HepG2 (cell line): ENCODE measurements around the gene LGALS8. TPM values are rescaled to one million over a fixed set of nuclear protein-coding genes. Genes with fewer than 3 reads are reported as not detected.

Experiments
- CSRNP2 ChIP-seq: sonication (generic); formaldehyde crosslinking; conservative IDR thresholded peaks from 2 replicates; pipeline ENCODE4 v1.8.0; 2022; ENCODE audit warnings: low read depth, missing genetic modification reagents
- FOXA3 ChIP-seq: IDR thresholded peaks from 2 replicates; pipeline ENCODE4 v1.6.1; 2016; ENCODE audit warnings: missing genetic modification reagents, missing compliant biosample characterization
- GPN1 ChIP-seq: sonication (generic); formaldehyde crosslinking; IDR thresholded peaks from 2 replicates; pipeline ENCODE4 v1.5.1; 2020; ENCODE audit warnings: missing genetic modification reagents, borderline replicate concordance
- NFIB ChIP-seq: sonication (generic); formaldehyde crosslinking; IDR thresholded peaks from 2 replicates; pipeline ENCODE4 v1.9.0; 2021; ENCODE audit warnings: missing genetic modification reagents, mild to moderate bottlenecking, borderline replicate concordance
- RBAK ChIP-seq: sonication (generic); formaldehyde crosslinking; IDR thresholded peaks from 2 replicates; pipeline ENCODE4 v1.5.1; 2020; ENCODE audit warnings: mild to moderate bottlenecking, missing genetic modification reagents
- RELA ChIP-seq: sonication (generic); formaldehyde crosslinking; IDR thresholded peaks from 2 replicates; pipeline ENCODE4 v1.4.0; 2020; ENCODE audit warnings: missing genetic modification reagents
- TGIF2 ChIP-seq: IDR thresholded peaks from 2 replicates; pipeline ENCODE4 v1.6.1; 2016; ENCODE audit warnings: control low read depth, missing compliant biosample characterization
- ZBTB20 ChIP-seq: sonication (generic); formaldehyde crosslinking; IDR thresholded peaks from 2 replicates; pipeline ENCODE4 v1.8.1; 2023; ENCODE audit warnings: missing genetic modification reagents, low read depth, mild to moderate bottlenecking, borderline replicate concordance
- ZBTB4 ChIP-seq: sonication (generic); formaldehyde crosslinking; IDR thresholded peaks from 2 replicates; pipeline ENCODE4 v1.4.0; 2020; ENCODE audit warnings: missing genetic modification reagents, mild to moderate bottlenecking, borderline replicate concordance
- ZFP62 ChIP-seq: sonication (generic); formaldehyde crosslinking; IDR thresholded peaks from 2 replicates; pipeline ENCODE4 v1.4.0; 2020; ENCODE audit warnings: missing genetic modification reagents
- ZNF10 ChIP-seq: sonication (generic); formaldehyde crosslinking; IDR thresholded peaks from 2 replicates; pipeline ENCODE4 v1.4.0; 2020; ENCODE audit warnings: mild to moderate bottlenecking, low read depth, missing genetic modification reagents, borderline replicate concordance
- ZNF143 ChIP-seq: sonication (generic); formaldehyde crosslinking; IDR thresholded peaks from 2 replicates; pipeline ENCODE4 v1.4.0; 2020; ENCODE audit warnings: missing genetic modification reagents
- ZNF570 ChIP-seq: sonication (generic); formaldehyde crosslinking; IDR thresholded peaks from 2 replicates; pipeline ENCODE4 v1.4.0; 2020; ENCODE audit warnings: mild to moderate bottlenecking, missing genetic modification reagents, borderline replicate concordance
- polyA plus RNA-seq, 8 experiments: library from polyadenylated mRNA; depleted of rRNA in 3 of 8; stranded (reverse) in 7 of 8; unstranded in 1 of 8; fragments of >200 nt; fragmentation: Illumina TruSeq in 4 of 8; extraction: Trizol in 4 of 8; gene quantifications; 2 replicates each; pipeline versions ENCODE4 v1.2.1 to v1.2.3, GENCODE V29; 2011 to 2016; ENCODE audit warnings: low read depth in 4 of 8, missing spikeins in 1 of 8, mixed read lengths in 1 of 8; ENCODE audit not compliant: insufficient read depth in 1 of 8
- total RNA-seq, 5 experiments: library from RNA; depleted of rRNA; stranded (reverse); fragments of >200 nt; fragmentation: Illumina TruSeq; extraction: Trizol; gene quantifications; 2 replicates each; pipeline ENCODE4 v1.2.3, GENCODE V29; 2016; ENCODE audit warnings: low read depth in 1 of 5
- TF ChIP-seq, protein P1 (sequence below): sonication (generic); formaldehyde crosslinking; IDR thresholded peaks from 2 replicates; pipeline ENCODE4 v1.5.1; 2020; ENCODE audit warnings: missing genetic modification reagents, mild to moderate bottlenecking, borderline replicate concordance
- TF ChIP-seq, protein P2 (sequence below): sonication (generic); formaldehyde crosslinking; IDR thresholded peaks from 2 replicates; pipeline ENCODE4 v1.5.1; 2020; ENCODE audit warnings: mild to moderate bottlenecking, missing genetic modification reagents, borderline replicate concordance
- TF ChIP-seq, protein P3 (sequence below): sonication (generic); formaldehyde crosslinking; IDR thresholded peaks from 2 replicates; pipeline ENCODE4 v1.9.0; 2021; ENCODE audit warnings: missing genetic modification reagents, borderline replicate concordance
- TF ChIP-seq, protein P4 (sequence below): IDR thresholded peaks from 2 replicates; pipeline ENCODE4 v1.6.1; 2016

The LGALS8 gene
- total and polyA plus RNA-seq, 2 of the 13 experiments (the other 11 are each of a cell fraction or from before 2014, with no cell fraction given): 29.3 to 185 TPM

DNA sequence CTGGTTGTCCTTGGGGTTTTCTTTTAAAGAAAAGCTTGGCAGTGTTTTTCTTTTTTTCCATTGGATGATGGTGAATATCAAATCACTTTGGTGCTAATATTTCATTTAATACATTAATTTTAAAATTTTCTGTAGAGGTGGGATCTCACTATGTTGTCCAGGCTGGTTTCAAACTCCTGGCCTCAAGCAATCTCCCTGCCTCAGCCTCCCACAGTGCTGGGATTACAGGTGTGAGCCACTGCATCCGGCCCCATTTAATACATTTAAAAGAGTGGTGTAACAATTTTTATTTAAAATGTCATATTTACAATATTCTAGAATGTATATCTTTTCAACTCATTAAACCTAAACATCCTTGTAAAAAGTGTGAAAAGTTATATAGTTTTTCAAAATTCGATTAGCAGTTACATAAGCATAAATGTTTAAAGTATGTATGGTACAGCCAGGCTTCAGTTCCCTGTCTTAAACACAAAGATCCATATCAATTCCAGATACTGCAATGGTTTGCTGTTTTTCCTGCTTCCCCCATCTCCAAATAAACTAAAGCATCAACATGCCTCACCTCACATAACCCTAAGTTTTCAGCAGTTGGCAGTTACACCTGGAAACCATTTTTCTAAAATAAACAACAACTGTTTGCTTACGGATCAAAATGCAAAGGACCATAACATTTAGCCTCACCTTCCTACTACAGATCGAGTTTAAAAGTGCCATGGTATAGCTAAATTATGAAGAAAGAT lies 8.9 kb upstream of the LGALS8 start (continued):
- no peak for TF ChIP-seq ZBTB4 (CRISPR knock-in tag)
- TF ChIP-seq, protein P1, sequence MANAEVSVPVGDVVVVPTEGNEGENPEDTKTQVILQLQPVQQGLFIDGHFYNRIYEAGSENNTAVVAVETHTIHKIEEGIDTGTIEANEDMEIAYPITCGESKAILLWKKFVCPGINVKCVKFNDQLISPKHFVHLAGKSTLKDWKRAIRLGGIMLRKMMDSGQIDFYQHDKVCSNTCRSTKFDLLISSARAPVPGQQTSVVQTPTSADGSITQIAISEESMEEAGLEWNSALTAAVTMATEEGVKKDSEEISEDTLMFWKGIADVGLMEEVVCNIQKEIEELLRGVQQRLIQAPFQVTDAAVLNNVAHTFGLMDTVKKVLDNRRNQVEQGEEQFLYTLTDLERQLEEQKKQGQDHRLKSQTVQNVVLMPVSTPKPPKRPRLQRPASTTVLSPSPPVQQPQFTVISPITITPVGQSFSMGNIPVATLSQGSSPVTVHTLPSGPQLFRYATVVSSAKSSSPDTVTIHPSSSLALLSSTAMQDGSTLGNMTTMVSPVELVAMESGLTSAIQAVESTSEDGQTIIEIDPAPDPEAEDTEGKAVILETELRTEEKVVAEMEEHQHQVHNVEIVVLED (CRISPR knock-in tag): no peak
- TF ChIP-seq, protein P2, sequence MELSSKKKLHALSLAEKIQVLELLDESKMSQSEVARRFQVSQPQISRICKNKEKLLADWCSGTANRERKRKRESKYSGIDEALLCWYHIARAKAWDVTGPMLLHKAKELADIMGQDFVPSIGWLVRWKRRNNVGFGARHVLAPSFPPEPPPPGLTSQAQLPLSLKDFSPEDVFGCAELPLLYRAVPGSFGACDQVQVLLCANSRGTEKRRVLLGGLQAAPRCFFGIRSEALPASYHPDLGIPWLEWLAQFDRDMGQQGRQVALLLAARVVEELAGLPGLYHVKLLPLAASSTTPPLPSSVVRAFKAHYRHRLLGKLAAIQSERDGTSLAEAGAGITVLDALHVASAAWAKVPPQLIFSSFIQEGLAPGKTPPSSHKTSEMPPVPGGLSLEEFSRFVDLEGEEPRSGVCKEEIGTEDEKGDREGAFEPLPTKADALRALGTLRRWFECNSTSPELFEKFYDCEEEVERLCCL: no peak
- no peak for TF ChIP-seq ZNF10 (CRISPR knock-in tag)
- TF ChIP-seq ZFP62 (CRISPR knock-in tag): no peak
- no peak for TF ChIP-seq CSRNP2 (CRISPR knock-in tag)
- no peak for TF ChIP-seq RBAK (CRISPR knock-in tag)
- TF ChIP-seq TGIF2 (CRISPR knock-in tag): no peak
- TF ChIP-seq FOXA3 (CRISPR knock-in tag): peak; percentile 82
- TF ChIP-seq, protein P3, sequence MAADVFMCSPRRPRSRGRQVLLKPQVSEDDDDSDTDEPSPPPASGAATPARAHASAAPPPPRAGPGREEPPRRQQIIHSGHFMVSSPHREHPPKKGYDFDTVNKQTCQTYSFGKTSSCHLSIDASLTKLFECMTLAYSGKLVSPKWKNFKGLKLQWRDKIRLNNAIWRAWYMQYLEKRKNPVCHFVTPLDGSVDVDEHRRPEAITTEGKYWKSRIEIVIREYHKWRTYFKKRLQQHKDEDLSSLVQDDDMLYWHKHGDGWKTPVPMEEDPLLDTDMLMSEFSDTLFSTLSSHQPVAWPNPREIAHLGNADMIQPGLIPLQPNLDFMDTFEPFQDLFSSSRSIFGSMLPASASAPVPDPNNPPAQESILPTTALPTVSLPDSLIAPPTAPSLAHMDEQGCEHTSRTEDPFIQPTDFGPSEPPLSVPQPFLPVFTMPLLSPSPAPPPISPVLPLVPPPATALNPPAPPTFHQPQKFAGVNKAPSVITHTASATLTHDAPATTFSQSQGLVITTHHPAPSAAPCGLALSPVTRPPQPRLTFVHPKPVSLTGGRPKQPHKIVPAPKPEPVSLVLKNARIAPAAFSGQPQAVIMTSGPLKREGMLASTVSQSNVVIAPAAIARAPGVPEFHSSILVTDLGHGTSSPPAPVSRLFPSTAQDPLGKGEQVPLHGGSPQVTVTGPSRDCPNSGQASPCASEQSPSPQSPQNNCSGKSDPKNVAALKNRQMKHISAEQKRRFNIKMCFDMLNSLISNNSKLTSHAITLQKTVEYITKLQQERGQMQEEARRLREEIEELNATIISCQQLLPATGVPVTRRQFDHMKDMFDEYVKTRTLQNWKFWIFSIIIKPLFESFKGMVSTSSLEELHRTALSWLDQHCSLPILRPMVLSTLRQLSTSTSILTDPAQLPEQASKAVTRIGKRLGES: no peak
- no peak for TF ChIP-seq ZNF143 (CRISPR knock-in tag)
- TF ChIP-seq GPN1 (CRISPR knock-in tag): no peak
- no peak for TF ChIP-seq NFIB (CRISPR knock-in tag)
- TF ChIP-seq, protein P4, sequence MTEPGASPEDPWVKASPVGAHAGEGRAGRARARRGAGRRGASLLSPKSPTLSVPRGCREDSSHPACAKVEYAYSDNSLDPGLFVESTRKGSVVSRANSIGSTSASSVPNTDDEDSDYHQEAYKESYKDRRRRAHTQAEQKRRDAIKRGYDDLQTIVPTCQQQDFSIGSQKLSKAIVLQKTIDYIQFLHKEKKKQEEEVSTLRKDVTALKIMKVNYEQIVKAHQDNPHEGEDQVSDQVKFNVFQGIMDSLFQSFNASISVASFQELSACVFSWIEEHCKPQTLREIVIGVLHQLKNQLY (CRISPR knock-in tag): no peak; the same call in 1 of the 2 replicates
- no peak for TF ChIP-seq ZNF570 (CRISPR knock-in tag)
- no peak for TF ChIP-seq RELA (CRISPR knock-in tag)
- TF ChIP-seq ZBTB20 (CRISPR knock-in tag): peak; percentile 37; the same call in 1 of the 2 replicates
